ENCODE results near the gene FAM131B.

The FAM131B gene

DNA sequence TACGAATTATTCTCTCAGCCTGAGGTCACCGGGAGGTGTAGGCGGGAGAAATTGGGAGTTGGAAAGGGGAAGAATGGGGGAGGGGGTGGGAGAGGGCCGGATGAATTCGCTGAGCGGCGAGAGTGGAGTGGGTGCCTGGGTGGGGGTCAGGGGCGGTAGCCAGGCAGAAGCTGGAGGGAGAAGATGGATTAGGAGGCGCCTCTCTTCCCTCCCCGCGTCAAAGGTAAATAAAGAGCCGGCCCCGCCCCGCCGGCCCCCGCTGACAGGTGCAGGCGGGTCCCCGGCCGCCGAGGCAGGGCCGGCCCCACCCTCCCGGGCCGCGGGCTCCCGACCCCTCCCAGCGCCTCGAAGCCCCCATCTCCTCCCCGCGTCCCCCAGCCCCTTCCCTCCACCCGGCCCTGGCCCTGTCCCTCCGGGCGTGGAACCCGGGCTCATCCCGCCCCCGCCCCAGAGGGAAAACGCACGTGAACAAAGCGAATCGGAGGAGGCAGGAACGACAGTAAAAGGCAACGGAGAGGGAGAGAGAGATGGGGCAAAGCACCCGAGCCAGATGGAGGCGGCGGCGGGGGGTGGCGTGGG lies 872 bp downstream of the FAM131B start:
- Histone ChIP-seq H3K4me2 (ENCODE audit: low read length) (peak overlapping the region; percentile 85), H3K9me3 (ENCODE audit: control insufficient read depth, insufficient read depth, low read length) (no peaks in the 10 kb centered on the region), H4K20me1 (ENCODE audit: control insufficient read depth, insufficient read depth, low read depth, low read length) (no peaks in the 10 kb centered on the region), H3K4me3 (ENCODE audit: low read length) (peak overlapping the region; percentile 63), H3F3A (ENCODE audit: control insufficient read depth, insufficient read depth) (no peaks in the 10 kb centered on the region), H3K27me3 (ENCODE audit: control insufficient read depth, low read length) (peaks cover 78% of the 10 kb centered on the region), H3K4me1 (ENCODE audit: control insufficient read depth, low read length) (peaks cover 7% of the 10 kb centered on the region; the same call in 1 of the 2 replicates), H3K79me2 (ENCODE audit: control insufficient read depth, low read length) (no peaks in the 10 kb centered on the region), H3K27ac (ENCODE audit: low read depth, low read length) (no peak overlapping the region), H3K36me3 (ENCODE audit: control insufficient read depth, low read length) (no peaks in the 10 kb centered on the region), H3K9me2 (replicated peaks; ENCODE audit: control insufficient read depth, low read length) (no peaks in the 10 kb centered on the region)
- TF ChIP-seq, protein P1, sequence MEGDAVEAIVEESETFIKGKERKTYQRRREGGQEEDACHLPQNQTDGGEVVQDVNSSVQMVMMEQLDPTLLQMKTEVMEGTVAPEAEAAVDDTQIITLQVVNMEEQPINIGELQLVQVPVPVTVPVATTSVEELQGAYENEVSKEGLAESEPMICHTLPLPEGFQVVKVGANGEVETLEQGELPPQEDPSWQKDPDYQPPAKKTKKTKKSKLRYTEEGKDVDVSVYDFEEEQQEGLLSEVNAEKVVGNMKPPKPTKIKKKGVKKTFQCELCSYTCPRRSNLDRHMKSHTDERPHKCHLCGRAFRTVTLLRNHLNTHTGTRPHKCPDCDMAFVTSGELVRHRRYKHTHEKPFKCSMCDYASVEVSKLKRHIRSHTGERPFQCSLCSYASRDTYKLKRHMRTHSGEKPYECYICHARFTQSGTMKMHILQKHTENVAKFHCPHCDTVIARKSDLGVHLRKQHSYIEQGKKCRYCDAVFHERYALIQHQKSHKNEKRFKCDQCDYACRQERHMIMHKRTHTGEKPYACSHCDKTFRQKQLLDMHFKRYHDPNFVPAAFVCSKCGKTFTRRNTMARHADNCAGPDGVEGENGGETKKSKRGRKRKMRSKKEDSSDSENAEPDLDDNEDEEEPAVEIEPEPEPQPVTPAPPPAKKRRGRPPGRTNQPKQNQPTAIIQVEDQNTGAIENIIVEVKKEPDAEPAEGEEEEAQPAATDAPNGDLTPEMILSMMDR (IDR thresholded peaks at IDR 0.05; ENCODE audit: low read depth, low read length, poor library complexity, severe bottlenecking): no peak
- no peak for TF ChIP-seq EZH2phosphoT487 (IDR thresholded peaks at IDR 0.05; ENCODE audit: borderline replicate concordance, low read length)

DNA sequence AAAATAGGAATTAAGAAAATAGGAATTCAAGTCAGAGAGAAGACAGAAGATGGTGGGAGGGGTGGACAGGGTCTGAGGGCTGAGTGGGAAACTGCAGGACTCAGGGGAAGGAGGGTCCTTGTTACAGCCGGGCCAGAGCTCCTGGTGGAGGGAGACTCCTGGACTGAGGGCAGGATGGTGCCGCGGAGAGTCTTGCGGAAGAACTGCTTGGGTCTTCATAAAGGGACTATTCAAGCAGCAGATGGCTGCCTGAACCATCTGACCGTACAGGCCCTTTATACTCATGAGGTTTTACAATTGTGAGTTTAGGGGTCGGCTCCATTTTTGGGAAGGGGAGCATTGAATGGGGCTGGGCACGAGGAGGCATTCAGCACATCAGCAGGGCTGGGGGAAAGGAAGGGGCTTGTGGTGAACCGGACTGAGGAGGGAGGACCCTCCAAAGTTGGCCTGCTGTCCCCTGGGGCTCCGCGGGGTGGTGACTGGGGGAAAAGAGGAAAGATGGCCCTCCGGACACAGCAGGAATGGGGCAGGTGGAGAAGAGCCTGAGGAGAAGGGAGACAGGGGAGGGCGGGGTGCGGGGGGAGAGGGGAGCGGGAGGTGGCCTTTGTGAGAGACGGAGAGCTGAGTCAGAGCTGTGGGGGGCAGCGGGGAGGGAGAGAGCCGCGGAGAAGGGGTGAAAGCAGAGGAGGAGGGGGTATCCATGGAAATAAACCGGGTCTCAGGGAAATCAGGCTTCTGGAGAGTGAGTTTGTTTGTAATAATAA lies 1.5 kb downstream of the FAM131B start:
- H4K20me1 ChIP-seq (ENCODE audit: control insufficient read depth, insufficient read depth, low read depth, low read length): no peaks in the 10 kb centered on the region
- H3K79me2 ChIP-seq (ENCODE audit: control insufficient read depth, low read length): no peaks in the 10 kb centered on the region
- peaks cover 78% of the 10 kb centered on the region for H3K27me3 ChIP-seq (ENCODE audit: control insufficient read depth, low read length)
- no peaks in the 10 kb centered on the region for H3K9me3 ChIP-seq (ENCODE audit: control insufficient read depth, insufficient read depth, low read length)
- no peaks in the 10 kb centered on the region for H3K36me3 ChIP-seq (ENCODE audit: control insufficient read depth, low read length)
- no peaks in the 10 kb centered on the region for H3K9me2 ChIP-seq (replicated peaks; ENCODE audit: control insufficient read depth, low read length)
- no peak for TF ChIP-seq EZH2phosphoT487 (IDR thresholded peaks at IDR 0.05; ENCODE audit: borderline replicate concordance, low read length)
- TF ChIP-seq, protein P1 (IDR thresholded peaks at IDR 0.05; ENCODE audit: low read depth, low read length, poor library complexity, severe bottlenecking): no peak
- H3K27ac ChIP-seq (ENCODE audit: low read depth, low read length): no peak overlapping the region
- H3K4me1 ChIP-seq (ENCODE audit: control insufficient read depth, low read length): peaks cover 7% of the 10 kb centered on the region; the same call in 1 of the 2 replicates
- no peaks in the 10 kb centered on the region for H3F3A ChIP-seq (ENCODE audit: control insufficient read depth, insufficient read depth)
- H3K4me3 ChIP-seq (ENCODE audit: low read length): no peak overlapping the region
- H3K4me2 ChIP-seq (ENCODE audit: low read length): no peak overlapping the region

- Histone ChIP-seq H3K27me3 (ENCODE audit: control insufficient read depth, low read length) (peaks cover 78% of the 10 kb centered on the region), H3K4me1 (ENCODE audit: control insufficient read depth, low read length) (peaks cover 7% of the 10 kb centered on the region; the same call in 1 of the 2 replicates), H3K79me2 (ENCODE audit: control insufficient read depth, low read length) (no peaks in the 10 kb centered on the region), H3K9me2 (replicated peaks; ENCODE audit: control insufficient read depth, low read length) (no peaks in the 10 kb centered on the region), H3K36me3 (ENCODE audit: control insufficient read depth, low read length) (no peaks in the 10 kb centered on the region), H3K27ac (ENCODE audit: low read depth, low read length) (no peak overlapping the region), H3K4me3 (ENCODE audit: low read length) (no peak overlapping the region), H3F3A (ENCODE audit: control insufficient read depth, insufficient read depth) (no peaks in the 10 kb centered on the region), H3K9me3 (ENCODE audit: control insufficient read depth, insufficient read depth, low read length) (no peaks in the 10 kb centered on the region), H3K4me2 (ENCODE audit: low read length) (no peak overlapping the region), H4K20me1 (ENCODE audit: control insufficient read depth, insufficient read depth, low read depth, low read length) (no peaks in the 10 kb centered on the region)
- TF ChIP-seq EZH2phosphoT487 (IDR thresholded peaks at IDR 0.05; ENCODE audit: borderline replicate concordance, low read length): no peak
- TF ChIP-seq, protein P1 (IDR thresholded peaks at IDR 0.05; ENCODE audit: low read depth, low read length, poor library complexity, severe bottlenecking): no peak
These were observed 2.7 kb downstream of the FAM131B start for GRCh38 chr7:143359771-143360353.

Measured in DOHH2 (cell line).